ENCODE measurements around the gene HHIPL1. TPM values are rescaled to one million over a fixed set of nuclear protein-coding genes. Genes with fewer than 3 reads are reported as not detected.

Gene HHIPL1
- total RNA-seq, 2 experiments from 2014 or later = 0.17 TPM

DNA sequence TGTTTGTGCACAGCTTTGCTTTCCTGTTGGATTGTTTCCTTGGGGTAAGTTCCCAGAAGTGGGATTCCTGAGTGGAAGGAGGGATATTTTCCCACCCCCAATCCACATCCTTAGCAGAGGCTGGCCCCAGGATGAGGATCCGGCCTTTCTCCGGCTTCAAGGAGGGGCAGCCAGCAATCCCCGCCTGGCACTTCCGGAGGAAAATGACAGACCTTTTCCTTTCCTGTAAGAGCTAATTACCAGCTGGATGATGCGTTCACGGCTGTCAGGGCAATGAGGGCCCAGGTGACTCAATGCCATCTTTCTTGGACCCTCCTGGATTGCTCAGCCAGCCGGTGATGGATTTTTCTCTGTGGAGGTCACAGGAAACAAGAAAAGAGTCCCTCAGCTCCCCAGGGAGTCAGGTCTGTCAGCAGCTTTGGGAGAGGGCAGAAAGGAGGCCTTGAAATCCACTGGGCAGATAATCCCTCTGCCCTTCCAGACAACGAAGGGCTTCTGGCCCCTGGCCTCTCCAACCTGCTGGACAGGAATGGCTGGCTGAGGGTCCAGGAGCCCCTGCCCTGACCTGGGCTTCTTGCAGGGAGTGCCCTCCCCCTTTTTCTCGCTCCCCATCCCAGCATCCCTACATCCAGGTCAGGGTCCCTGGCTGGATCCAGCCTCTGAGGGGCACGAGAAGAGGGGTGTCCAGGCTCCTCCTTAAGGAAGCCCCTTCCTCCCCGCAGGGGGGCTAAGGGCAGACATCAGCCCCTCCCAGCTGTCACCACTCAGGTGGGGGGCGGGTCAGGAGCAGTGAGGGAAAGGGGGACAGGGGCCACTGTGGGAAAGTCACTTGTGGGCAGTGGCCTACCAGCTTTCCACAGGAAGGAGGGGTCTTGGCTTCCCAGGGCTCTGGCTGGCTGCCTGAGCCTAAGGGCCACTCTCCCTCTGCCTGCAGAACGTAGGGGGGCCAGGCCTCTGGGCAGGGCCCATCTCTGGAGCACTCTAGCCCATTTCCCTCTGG is 24.8 kb upstream of the HHIPL1 start:
- Mint-ChIP-seq H3K4me3 (no peak overlapping the region), H3K4me1 (peaks cover 1% of the 10 kb centered on the region), H3K27ac (no peak overlapping the region), H3K36me3 (no peaks in the 10 kb centered on the region), H3K9me3 (no peaks in the 10 kb centered on the region), H3K27me3 (peaks cover 16% of the 10 kb centered on the region)
- DNase-seq (no peak), ATAC-seq (ENCODE audit: low read depth) (no peak)
- POLR2A ChIA-PET = no interaction called here

DNA sequence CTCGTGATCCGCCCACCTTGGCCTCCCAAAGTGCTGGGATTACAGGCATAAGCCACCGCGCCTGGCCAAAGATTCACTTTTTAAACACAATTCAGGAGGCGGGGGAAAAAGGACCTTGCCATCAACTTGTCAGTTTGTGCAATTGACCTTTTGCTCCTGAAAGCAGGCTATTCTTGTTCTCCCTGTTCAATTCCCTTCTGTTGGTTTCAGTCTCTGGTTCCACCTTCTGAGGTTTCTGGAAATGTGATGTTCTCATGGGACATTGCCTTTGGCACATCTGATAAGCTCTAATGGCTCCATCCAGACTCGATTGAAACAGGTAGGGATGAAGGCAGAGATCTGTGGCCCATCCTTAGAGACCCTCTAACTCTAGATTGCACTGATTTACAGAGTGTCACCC is 23.0 kb upstream of the HHIPL1 start:
- no peaks in the 10 kb centered on the region for H3K36me3 Mint-ChIP-seq
- ATAC-seq (ENCODE audit: low read depth) = no peak
- H3K4me3 Mint-ChIP-seq = no peak overlapping the region
- H3K27ac Mint-ChIP-seq = no peak overlapping the region
- peaks cover 1% of the 10 kb centered on the region for H3K4me1 Mint-ChIP-seq
- POLR2A ChIA-PET = no interaction called here
- H3K27me3 Mint-ChIP-seq = peaks cover 6% of the 10 kb centered on the region
- no peaks in the 10 kb centered on the region for H3K9me3 Mint-ChIP-seq
- no peak for DNase-seq

DNA sequence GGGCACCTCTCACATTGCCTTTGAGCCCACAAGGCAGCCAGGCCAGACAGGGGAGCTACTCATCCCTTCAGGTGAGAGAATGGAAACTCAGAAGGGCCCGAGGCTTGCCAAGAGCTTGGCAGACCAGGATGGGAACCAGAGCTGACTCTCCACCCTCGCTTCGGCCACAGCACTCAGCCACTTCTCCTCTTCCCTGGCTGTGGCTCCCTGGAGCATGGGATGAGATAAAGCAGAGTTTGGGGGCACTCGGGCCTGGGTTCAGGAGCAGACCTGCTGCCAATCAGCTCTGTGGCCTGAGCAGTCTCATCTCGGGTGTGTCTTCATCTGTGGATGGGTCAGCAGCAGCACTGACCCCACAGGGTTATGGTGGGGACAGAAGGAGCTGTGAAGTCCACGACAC is 20.9 kb upstream of the HHIPL1 start:
- Mint-ChIP-seq H3K36me3 (no peaks in the 10 kb centered on the region), H3K9me3 (no peaks in the 10 kb centered on the region), H3K27me3 (peaks cover 2% of the 10 kb centered on the region), H3K4me1 (peaks cover 5% of the 10 kb centered on the region), H3K27ac (no peak overlapping the region), H3K4me3 (no peak overlapping the region)
- DNase-seq (no peak), ATAC-seq (ENCODE audit: low read depth) (no peak)
- POLR2A ChIA-PET = no interaction called here

DNA sequence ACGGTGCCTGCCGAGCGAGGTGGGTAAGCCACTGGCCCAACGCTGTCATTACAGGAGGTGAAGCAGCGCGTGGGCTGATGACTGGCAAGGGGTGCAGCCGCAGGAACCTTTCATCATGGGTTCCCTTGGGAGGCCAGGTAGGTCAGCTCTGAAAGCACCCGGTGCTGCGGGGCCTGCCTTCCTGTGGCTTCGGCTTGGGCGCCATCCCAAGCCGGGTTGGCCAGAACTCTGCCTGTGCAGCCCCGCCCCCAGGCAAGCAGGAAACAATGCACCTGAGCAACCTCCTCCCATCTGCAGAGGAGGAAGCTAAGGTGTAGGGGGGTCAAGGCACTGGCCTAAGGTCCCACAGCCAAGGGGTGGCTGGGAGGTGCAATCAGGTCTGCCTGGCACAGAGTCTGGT is 20.0 kb upstream of the HHIPL1 start:
- POLR2A ChIA-PET = no interaction called here
- no peak for DNase-seq
- no peaks in the 10 kb centered on the region for H3K36me3 Mint-ChIP-seq
- H3K27me3 Mint-ChIP-seq = peaks cover 2% of the 10 kb centered on the region
- no peak overlapping the region for H3K4me3 Mint-ChIP-seq
- H3K4me1 Mint-ChIP-seq = peaks cover 4% of the 10 kb centered on the region
- H3K9me3 Mint-ChIP-seq = no peaks in the 10 kb centered on the region
- H3K27ac Mint-ChIP-seq = no peak overlapping the region
- ATAC-seq (ENCODE audit: low read depth) = no peak

DNA sequence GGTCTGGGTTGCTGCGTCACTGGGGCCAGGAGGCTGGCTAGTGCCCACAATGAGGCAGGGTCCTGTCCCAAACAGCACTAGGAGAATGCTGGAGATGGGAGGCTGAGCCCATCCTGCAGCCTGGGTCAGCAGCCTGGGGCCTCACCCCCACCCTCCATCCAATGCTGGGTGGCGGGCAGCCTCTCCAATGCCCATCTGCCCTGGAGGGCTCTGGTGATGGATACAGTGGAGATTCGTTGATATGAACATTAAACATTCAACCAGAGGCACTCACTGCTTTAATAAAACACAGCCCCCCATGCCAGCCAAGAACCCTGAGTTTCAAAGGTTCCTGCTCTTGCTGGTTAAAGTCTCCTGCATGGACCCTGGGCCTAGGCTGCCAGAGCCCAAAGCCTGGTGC is 19.5 kb upstream of the HHIPL1 start:
- no peaks in the 10 kb centered on the region for H3K36me3 Mint-ChIP-seq
- H3K4me1 Mint-ChIP-seq = peaks cover 4% of the 10 kb centered on the region
- peaks cover 2% of the 10 kb centered on the region for H3K27me3 Mint-ChIP-seq
- no peak overlapping the region for H3K27ac Mint-ChIP-seq
- POLR2A ChIA-PET = no interaction called here
- ATAC-seq (ENCODE audit: low read depth) (no peak), DNase-seq (no peak)
- no peaks in the 10 kb centered on the region for H3K9me3 Mint-ChIP-seq
- no peak overlapping the region for H3K4me3 Mint-ChIP-seq

DNA sequence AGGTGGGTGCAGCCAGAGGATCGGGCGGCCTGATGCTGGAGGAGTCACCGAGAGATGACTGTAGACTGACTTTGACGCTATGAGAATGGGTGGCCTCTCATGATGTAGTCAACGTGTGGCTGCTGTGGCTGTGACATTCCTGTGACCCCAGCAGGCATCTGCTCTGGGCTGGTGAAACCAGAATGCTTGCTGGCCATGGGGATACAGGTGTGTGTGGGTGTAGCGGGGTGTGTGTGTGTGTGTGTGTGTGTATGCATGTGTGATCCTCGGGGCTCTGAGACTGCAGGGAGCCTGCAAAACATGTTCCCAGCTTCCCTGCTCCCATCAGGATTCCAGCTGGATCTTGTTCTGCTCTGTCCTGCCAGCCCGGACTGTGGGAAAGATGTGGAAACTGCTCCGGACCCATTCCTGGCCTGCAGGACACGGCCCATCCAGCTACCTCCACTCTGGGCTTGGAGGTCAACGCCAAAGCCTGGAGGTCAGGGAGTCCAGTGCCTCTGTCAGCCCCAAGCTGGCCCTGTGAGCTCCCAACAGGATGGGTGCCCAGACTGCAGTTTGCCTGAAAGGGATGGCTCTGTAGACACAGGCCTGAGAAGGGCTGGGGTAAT is 18.8 kb upstream of the HHIPL1 start:
- Mint-ChIP-seq H3K9me3 (no peaks in the 10 kb centered on the region), H3K27me3 (peaks cover 2% of the 10 kb centered on the region), H3K4me1 (peaks cover 4% of the 10 kb centered on the region), H3K4me3 (no peak overlapping the region), H3K27ac (no peak overlapping the region), H3K36me3 (no peaks in the 10 kb centered on the region)
- DNase-seq (no peak), ATAC-seq (ENCODE audit: low read depth) (no peak)
- POLR2A ChIA-PET = no interaction called here

DNA sequence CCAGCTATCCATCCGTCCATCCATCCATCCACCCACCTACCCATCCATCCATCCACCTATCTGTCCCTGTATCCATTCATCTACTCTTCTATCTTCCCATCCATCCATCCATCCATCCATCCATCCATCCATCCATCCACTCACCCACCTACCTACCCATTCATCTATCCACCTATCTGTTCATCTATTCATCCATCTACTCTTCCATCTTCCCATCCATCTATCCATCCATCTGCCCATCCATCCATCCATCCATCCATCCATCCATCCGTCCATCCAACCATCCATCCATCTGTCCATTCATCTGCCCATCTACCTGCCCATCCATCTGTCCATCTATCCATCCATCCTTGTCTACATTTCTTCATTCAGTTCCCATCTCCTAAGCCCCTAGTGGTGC is 17.8 kb upstream of the HHIPL1 start:
- no peak for DNase-seq

DNA sequence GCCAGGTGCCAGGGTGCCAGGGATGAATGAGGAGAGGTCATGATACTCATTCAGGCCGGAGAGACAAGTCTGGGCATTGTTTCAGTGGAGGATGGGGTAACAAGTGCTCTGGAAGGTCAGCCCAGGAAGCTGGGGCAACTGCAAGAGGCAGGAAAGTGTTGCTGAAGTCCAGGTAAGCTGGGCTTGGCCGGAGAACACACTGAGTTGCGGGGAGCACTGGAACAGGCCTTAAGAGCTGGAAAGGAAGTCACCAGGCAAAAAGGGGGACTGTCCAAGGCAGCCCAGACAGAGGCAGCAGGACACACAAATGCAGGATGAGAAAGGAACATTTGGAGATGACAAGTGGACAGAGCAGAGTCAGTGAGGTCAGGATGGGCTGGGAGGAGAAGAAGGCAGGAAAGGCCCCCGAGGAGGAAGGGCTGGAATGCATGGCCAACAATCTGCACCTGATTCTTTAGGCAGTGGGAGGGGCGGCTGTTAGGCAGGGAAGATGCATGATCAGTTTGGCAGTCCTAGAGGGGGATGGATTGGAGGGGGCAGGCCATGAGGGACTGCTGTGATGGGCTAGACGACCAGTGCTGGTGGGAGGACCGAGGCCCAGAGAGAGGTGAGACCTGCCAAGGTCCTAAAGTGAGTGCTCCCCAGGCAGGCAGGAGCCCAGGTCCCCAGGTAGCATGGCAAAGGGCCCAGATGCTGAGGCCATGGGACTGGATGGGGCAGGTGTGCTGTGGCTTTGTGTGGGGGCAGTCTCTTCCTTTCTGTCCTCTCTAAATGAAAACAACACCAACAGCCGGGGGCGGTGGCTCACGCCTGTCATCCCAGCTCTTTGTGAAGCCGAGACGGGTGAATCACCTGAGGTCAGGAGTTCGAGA is 17.2 kb upstream of the HHIPL1 start:
- no peak overlapping the region for H3K27ac Mint-ChIP-seq

More for the DNA sequence above, 17.8 kb upstream of the HHIPL1 start:
- ATAC-seq (ENCODE audit: low read depth) = no peak
- Mint-ChIP-seq H3K4me1 (peaks cover 4% of the 10 kb centered on the region), H3K9me3 (no peaks in the 10 kb centered on the region), H3K36me3 (no peaks in the 10 kb centered on the region), H3K27me3 (peaks cover 2% of the 10 kb centered on the region), H3K27ac (no peak overlapping the region), H3K4me3 (no peak overlapping the region)
- POLR2A ChIA-PET = interaction anchor here (1.1 kb wide), 1 partner anchor 24 kb away, joined by 3 read pairs; no protein-coding TSS in a partner anchor

DNA sequence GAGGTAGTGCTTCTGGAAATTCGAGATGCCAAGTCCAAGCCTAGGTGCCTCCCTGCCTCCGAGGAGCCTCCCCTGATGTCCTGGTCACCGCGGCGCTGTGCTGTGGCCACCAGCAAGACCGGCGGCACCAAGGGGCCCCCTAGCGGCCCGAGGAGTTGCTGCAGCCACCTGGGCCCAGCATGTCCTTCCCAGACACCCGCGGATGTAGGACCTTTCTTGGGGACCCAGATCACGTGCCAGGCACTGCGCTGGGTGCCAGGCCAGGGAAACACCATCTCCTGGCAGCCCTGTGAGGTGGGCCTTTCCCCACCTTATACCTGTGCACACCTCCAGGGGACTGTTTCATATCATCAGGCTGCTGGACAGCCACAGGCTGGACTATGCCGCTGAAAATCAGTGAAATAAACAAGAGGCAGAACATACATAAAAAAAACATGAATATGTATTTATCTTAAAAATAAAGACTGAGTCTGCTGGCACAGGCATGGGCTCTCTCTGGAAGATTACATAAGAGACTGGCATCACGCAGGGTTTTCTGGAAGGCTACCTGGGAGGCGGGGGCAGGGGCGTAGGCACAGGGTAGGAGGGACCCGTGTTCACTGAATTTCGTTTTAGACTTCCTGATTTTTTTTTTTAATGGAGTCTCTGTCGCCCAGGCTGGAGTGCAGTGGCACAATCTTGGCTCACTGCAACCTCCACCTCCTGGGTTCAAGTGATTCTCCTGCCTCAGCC is 15.9 kb upstream of the HHIPL1 start:
- no peaks in the 10 kb centered on the region for H3K36me3 Mint-ChIP-seq
- DNase-seq (peak; percentile 72), ATAC-seq (ENCODE audit: low read depth) (peak; percentile 87)
- H3K4me3 Mint-ChIP-seq = no peak overlapping the region
- H3K4me1 Mint-ChIP-seq = peaks cover 4% of the 10 kb centered on the region
- H3K27me3 Mint-ChIP-seq = no peaks in the 10 kb centered on the region
- H3K27ac Mint-ChIP-seq = no peak overlapping the region
- POLR2A ChIA-PET = no interaction called here
- no peaks in the 10 kb centered on the region for H3K9me3 Mint-ChIP-seq

More for the DNA sequence above, 17.2 kb upstream of the HHIPL1 start:
- POLR2A ChIA-PET = interaction anchor here (1.1 kb wide), 1 partner anchor 24 kb away, joined by 3 read pairs; no protein-coding TSS in a partner anchor
- DNase-seq = no peak
- no peaks in the 10 kb centered on the region for H3K36me3 Mint-ChIP-seq
- H3K9me3 Mint-ChIP-seq = no peaks in the 10 kb centered on the region
- H3K4me1 Mint-ChIP-seq = peaks cover 4% of the 10 kb centered on the region
- ATAC-seq (ENCODE audit: low read depth) = no peak
- H3K27me3 Mint-ChIP-seq = peaks cover 2% of the 10 kb centered on the region
- H3K4me3 Mint-ChIP-seq = no peak overlapping the region

DNA sequence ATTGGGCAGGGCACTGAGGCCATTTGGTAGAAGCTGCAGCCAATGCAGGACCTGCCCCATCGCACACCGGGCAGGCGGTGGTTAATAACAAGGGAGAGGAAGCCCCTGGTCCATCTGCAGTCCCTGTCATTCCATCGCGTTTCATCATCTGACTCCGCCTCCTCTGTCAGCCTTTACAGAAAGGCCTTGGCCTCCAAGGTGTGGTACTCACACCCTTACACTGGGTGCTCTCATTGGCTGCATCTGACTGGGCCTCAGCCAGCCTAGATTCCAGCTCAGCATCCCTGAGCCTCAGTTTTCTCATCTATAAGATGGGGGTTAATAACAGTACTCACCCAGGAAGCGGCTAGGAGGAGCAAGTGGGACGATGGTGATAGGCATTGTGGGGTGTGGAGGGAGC is 14.7 kb upstream of the HHIPL1 start:
- ATAC-seq (ENCODE audit: low read depth) = no peak
- DNase-seq = no peak
- no peak overlapping the region for H3K27ac Mint-ChIP-seq
- H3K36me3 Mint-ChIP-seq = no peaks in the 10 kb centered on the region
- POLR2A ChIA-PET = interaction anchor here (0.6 kb wide), 1 partner anchor 27 kb away, joined by 3 read pairs; the partner anchor contains the start of gene CCDC85C
- no peaks in the 10 kb centered on the region for H3K27me3 Mint-ChIP-seq
- H3K9me3 Mint-ChIP-seq = no peaks in the 10 kb centered on the region
- peaks cover 4% of the 10 kb centered on the region for H3K4me1 Mint-ChIP-seq
- H3K4me3 Mint-ChIP-seq = no peak overlapping the region

DNA sequence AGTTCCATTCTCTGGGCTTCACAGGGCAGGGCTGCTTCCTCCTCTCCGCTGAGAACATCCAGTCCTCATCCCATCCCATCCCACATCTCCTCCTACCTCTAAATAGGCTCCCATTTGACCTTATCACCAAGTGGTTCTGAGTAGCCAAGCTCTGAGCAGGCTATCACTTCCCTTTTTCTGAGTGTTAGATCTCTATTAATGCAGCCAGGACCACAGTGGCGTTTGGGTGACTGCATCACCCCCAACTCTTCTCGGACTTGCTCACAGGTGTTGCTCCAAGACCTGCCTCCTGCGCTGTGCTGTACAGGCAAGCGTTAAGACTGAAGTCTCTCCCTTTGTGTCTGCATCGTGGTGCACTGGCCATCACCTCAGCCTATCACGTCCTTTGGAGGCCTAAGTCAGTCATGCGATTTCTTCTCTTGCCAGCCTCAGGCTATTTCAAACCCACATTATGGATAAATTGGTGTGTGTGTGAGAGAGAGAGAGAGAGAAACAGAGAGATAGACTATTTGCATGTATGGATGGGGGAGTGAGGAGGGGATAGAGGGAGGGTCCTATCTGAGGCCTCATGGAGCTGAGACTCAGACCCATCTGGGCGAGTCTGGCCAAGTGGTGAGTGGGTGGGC is 12.4 kb upstream of the HHIPL1 start:
- Mint-ChIP-seq H3K27ac (peak overlapping the region; percentile 17), H3K9me3 (no peaks in the 10 kb centered on the region), H3K27me3 (no peaks in the 10 kb centered on the region), H3K4me1 (peaks cover 4% of the 10 kb centered on the region), H3K4me3 (no peak overlapping the region), H3K36me3 (no peaks in the 10 kb centered on the region)
- ATAC-seq (ENCODE audit: low read depth) = no peak
- DNase-seq = no peak
- POLR2A ChIA-PET = no interaction called here

DNA sequence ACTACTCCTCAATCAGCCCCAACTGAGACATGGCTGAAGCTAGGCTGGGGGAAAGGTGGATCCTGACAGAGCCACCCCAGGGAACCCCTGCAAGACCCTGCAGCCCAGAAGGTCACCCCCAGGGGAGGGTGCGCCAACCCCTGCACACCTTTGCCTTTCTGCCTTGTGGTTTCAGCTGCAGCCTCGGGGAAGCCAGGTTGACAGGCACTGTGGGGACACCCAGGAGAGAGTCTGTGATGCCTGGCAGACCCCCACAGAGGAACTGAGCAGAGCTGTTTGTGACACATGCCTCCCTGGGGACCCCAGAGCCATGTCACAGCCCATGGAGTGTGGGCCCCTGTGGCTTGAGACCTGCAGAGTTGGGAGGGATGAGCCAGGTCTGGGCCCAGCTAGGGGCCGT is 11.8 kb upstream of the HHIPL1 start:
- ATAC-seq (ENCODE audit: low read depth) (no peak), DNase-seq (no peak)
- POLR2A ChIA-PET = no interaction called here
- no peaks in the 10 kb centered on the region for H3K9me3 Mint-ChIP-seq
- H3K27me3 Mint-ChIP-seq = no peaks in the 10 kb centered on the region
- H3K4me1 Mint-ChIP-seq = peaks cover 4% of the 10 kb centered on the region
- no peak overlapping the region for H3K4me3 Mint-ChIP-seq
- no peaks in the 10 kb centered on the region for H3K36me3 Mint-ChIP-seq
- H3K27ac Mint-ChIP-seq = no peak overlapping the region
